Loucy (cell line): ENCODE data around the gene KPNA5.

Experiments
- H2AFZ ChIP-seq: fragments of 200-600 bp; sonication (generic); 2 replicates; pipeline ENCODE4 v1.6.0; 2016; ENCODE audit warnings: antibody characterized with exemption, mild to moderate bottlenecking, low read length, moderate library complexity
- H3F3A ChIP-seq: fragments of 200-600 bp; 2 replicates; pipeline ENCODE4 v1.6.0; 2016; ENCODE audit warnings: antibody characterized with exemption, low read depth, mild to moderate bottlenecking
- H3K27me3 ChIP-seq: fragments of 200-600 bp; sonication (generic); 2 replicates; pipeline ENCODE4 v1.6.1; 2014; ENCODE audit warnings: low read length, mild to moderate bottlenecking; ENCODE audit not compliant: insufficient read depth, poor library complexity, severe bottlenecking
- H3K36me3 ChIP-seq: fragments of 200-600 bp; sonication (generic); 2 replicates; pipeline ENCODE4 v1.6.1; 2016; ENCODE audit warnings: low read length; ENCODE audit not compliant: insufficient read depth
- H3K4me1 ChIP-seq: fragments of 200-600 bp; sonication (generic); 2 replicates; pipeline ENCODE4 v1.5.1; 2014; ENCODE audit warnings: low read length, mild to moderate bottlenecking; ENCODE audit not compliant: insufficient read depth, poor library complexity, severe bottlenecking
- H3K4me2 ChIP-seq: fragments of 200-600 bp; sonication (generic); 2 replicates; pipeline ENCODE4 v1.6.0; 2014; ENCODE audit warnings: antibody characterized with exemption, low read length, low read depth, mild to moderate bottlenecking; ENCODE audit not compliant: poor library complexity, severe bottlenecking
- H3K4me3 ChIP-seq: fragments of 200-600 bp; sonication (generic); 2 replicates; pipeline ENCODE4 v1.5.1; 2014; ENCODE audit warnings: low read length, mild to moderate bottlenecking, mixed read lengths; ENCODE audit not compliant: poor library complexity, severe bottlenecking
- H3K79me2 ChIP-seq: fragments of 200-600 bp; sonication (generic); 2 replicates; pipeline ENCODE4 v1.6.1; 2014; ENCODE audit warnings: low read length; ENCODE audit not compliant: insufficient read depth
- H3K9ac ChIP-seq: fragments of 200-600 bp; sonication (generic); 2 replicates; pipeline ENCODE4 v1.6.0; 2014; ENCODE audit warnings: mild to moderate bottlenecking, low read depth, low read length, moderate library complexity; ENCODE audit not compliant: poor library complexity, severe bottlenecking
- H3K9me2 ChIP-seq: fragments of 200-600 bp; sonication (generic); replicated peaks from 2 replicates; pipeline ENCODE4 v1.6.1; 2016; ENCODE audit warnings: low read depth, low read length, mixed read lengths
- H3K9me3 ChIP-seq: fragments of 200-600 bp; sonication (generic); 2 replicates; pipeline ENCODE4 v1.6.1; 2014; ENCODE audit warnings: mild to moderate bottlenecking, antibody characterized with exemption, low read length, low read depth; ENCODE audit not compliant: insufficient read depth
- H4K20me1 ChIP-seq: fragments of 200-600 bp; sonication (generic); 2 replicates; pipeline ENCODE4 v1.6.0; 2014; ENCODE audit warnings: antibody characterized with exemption, low read length, mild to moderate bottlenecking; ENCODE audit not compliant: insufficient read depth, poor library complexity, severe bottlenecking
- EZH2phosphoT487 ChIP-seq: fragments of 200-600 bp; IDR thresholded peaks from 2 replicates; pipeline ENCODE4 v1.6.1; 2018; ENCODE audit warnings: antibody characterized with exemption, mild to moderate bottlenecking, moderate library complexity, borderline replicate concordance
- TF ChIP-seq, protein P1 (sequence below): fragments of 200-600 bp; sonication (generic); conservative IDR thresholded peaks from 2 replicates; pipeline ENCODE4 v1.5.1; 2014; ENCODE audit warnings: mild to moderate bottlenecking, antibody characterized with exemption, low read length

KPNA5 gene

DNA sequence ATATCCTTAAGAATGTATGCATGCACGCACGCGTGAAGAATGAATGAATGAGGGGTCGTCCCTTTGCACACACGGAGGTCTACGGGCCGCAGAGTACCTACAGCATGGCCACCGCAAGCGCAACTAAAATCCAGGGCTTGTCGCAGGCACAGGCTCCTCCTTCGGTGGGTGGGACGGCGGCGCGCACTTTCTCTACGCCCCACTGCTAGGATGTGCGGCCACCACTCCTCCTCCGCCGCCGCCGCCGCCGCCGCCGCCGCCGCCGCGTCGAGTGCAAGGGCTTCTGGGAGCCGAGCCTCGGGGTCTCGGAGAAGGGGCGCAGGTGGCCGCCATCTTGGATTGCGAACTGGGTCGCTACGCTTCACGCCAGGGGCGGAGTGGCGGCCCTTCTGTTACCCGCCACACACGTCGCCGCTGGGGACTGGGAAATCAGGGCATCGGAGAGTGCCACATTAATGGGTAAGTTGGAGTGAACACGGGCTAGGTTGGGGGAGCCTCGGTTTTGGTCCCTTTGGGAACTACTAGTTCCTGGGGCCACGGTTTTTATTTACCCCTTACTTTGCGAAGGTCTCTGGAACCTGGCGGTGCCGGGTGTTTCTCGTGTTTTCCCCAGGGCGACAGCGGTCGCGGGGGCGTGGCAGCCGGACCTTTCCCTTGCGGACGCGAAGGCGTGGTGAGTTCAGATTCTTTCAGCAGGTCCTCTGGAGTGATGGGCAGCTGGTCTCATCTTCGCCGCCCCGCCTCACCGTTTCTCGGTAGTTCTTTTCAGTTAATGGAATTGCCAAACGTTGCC, at the start of gene KPNA5:
TSS of gene KPNA5 (plus strand) at position 332 of the 793 bp plus-strand sequence. CDS start at position 456, 124 bp downstream.
- Histone ChIP-seq H4K20me1 (peaks cover 9% of the 10 kb centered on the region), H2AFZ (peak within 1 kb of the TSS; percentile 97), H3K36me3 (no peaks in the 10 kb centered on the region), H3K9ac (peak within 1 kb of the TSS; percentile 80), H3K4me2 (peak within 1 kb of the TSS; percentile 79), H3K27me3 (no peaks in the 10 kb centered on the region), H3F3A (peaks cover 4% of the 10 kb centered on the region; the same call in 1 of the 2 replicates), H3K9me3 (no peaks in the 10 kb centered on the region), H3K9me2 (no peaks in the 10 kb centered on the region), H3K4me3 (peak within 1 kb of the TSS; percentile 79), H3K4me1 (peaks cover 18% of the 10 kb centered on the region), H3K79me2 (peaks cover 47% of the 10 kb centered on the region)
- TF ChIP-seq EZH2phosphoT487: no peak
- TF ChIP-seq, protein P1, sequence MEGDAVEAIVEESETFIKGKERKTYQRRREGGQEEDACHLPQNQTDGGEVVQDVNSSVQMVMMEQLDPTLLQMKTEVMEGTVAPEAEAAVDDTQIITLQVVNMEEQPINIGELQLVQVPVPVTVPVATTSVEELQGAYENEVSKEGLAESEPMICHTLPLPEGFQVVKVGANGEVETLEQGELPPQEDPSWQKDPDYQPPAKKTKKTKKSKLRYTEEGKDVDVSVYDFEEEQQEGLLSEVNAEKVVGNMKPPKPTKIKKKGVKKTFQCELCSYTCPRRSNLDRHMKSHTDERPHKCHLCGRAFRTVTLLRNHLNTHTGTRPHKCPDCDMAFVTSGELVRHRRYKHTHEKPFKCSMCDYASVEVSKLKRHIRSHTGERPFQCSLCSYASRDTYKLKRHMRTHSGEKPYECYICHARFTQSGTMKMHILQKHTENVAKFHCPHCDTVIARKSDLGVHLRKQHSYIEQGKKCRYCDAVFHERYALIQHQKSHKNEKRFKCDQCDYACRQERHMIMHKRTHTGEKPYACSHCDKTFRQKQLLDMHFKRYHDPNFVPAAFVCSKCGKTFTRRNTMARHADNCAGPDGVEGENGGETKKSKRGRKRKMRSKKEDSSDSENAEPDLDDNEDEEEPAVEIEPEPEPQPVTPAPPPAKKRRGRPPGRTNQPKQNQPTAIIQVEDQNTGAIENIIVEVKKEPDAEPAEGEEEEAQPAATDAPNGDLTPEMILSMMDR: no peak

DNA sequence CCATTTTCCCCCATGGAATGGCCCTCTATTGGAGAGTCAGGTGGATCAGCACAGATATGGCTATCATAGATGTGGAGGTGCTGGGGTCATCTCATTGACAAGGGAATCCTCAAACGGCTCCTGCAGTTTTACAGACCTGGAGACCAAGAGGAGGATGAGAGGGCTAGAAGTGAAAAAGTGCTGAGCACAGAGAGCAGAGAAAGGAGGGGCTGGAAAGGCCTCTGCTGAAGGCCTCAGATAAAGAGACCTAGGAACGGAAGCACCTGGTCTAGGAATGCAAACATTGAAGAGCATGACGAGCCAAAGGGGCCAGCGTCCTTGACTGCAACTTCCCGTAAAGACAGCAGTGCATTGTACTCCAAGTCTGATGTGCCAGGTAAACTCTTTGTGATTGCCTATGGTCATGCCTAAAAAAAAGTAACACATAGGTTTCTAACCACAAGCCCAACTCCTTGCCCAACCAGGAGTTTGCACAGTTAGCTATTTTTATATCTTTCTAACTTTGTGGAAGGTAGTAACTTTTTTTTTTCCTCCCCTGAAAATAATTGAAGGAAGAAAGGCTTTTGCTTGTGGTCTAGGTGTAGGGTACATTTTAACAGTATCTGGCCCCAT, 49.5 kb upstream of the KPNA5 start:
- H3K36me3 ChIP-seq: peaks cover 23% of the 10 kb centered on the region; the same call in 1 of the 2 replicates
- H3K9ac ChIP-seq: no peak overlapping the region
- H3K4me3 ChIP-seq: peak overlapping the region; percentile 34
- no peak overlapping the region for H2AFZ ChIP-seq
- no peak for TF ChIP-seq EZH2phosphoT487
- TF ChIP-seq, protein P1: no peak
- peak overlapping the region; percentile 44 for H3K4me2 ChIP-seq
- no peaks in the 10 kb centered on the region for H3K27me3 ChIP-seq
- no peaks in the 10 kb centered on the region for H3K9me2 ChIP-seq
- peaks cover 10% of the 10 kb centered on the region for H3F3A ChIP-seq
- peaks cover 29% of the 10 kb centered on the region for H3K4me1 ChIP-seq
- H3K79me2 ChIP-seq: no peaks in the 10 kb centered on the region
- no peaks in the 10 kb centered on the region for H3K9me3 ChIP-seq
- no peaks in the 10 kb centered on the region for H4K20me1 ChIP-seq

DNA sequence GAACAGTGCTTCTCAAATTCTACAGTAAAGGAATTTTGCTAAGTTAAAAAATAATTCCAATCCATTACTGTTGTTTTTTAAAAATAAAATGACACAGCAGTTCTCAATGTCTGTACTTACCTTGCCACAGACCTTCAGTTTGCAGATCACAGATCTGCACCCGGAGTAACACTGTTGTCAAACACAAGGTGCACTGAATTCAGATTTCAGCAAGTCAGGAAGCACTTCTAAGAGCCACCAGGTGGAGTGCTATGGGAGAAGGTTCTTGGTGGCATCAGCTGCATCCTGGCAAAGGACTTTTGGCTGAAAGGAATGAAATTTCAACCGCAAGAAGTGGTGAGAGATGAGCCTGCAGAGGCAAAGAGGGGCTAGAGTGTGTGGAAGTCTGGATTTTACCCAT, 47.3 kb upstream of the KPNA5 start:
- Histone ChIP-seq H3K9me3 (no peaks in the 10 kb centered on the region), H3K4me3 (no peak overlapping the region), H3K27me3 (no peaks in the 10 kb centered on the region), H4K20me1 (no peaks in the 10 kb centered on the region), H2AFZ (no peak overlapping the region), H3K4me1 (peaks cover 29% of the 10 kb centered on the region), H3K4me2 (no peak overlapping the region), H3K9me2 (no peaks in the 10 kb centered on the region), H3K9ac (no peak overlapping the region), H3F3A (peaks cover 10% of the 10 kb centered on the region), H3K79me2 (no peaks in the 10 kb centered on the region), H3K36me3 (peaks cover 29% of the 10 kb centered on the region)
- no peak for TF ChIP-seq EZH2phosphoT487
- TF ChIP-seq, protein P1: peak; percentile 58
